GM18909 (cell line): Measurements from ENCODE around the gene EIF4A2.

ENCODE experiments used
- ATAC-seq: cut with Tn5 transposase; IDR thresholded peaks from one replicate; pipeline ENCODE4 v1.9.1; 2021; ENCODE audit warnings: mild to moderate bottlenecking; ENCODE audit not compliant: unreplicated experiment, poor library complexity

EIF4A2 gene

GRCh38 chr3:186783058-186783730 is at the start of gene EIF4A2:
Gene EIF4A2, plus strand, starts transcription at chr3:186783577. Its CDS starts 34 bp downstream, at chr3:186783611.
- ATAC-seq = peak; percentile 64

GRCh38 chr3:186742618-186743380 is 40.6 kb upstream of the EIF4A2 start:
- ATAC-seq = no peak

GRCh38 chr3:186743666-186744065 is 39.7 kb upstream of the EIF4A2 start:
- ATAC-seq = no peak

- no peak for ATAC-seq
These were observed 37.4 kb upstream of the EIF4A2 start for GRCh38 chr3:186746008-186746407.

GRCh38 chr3:186750316-186750715 is 33.1 kb upstream of the EIF4A2 start:
- no peak for ATAC-seq

- ATAC-seq = no peak
These were observed 31.9 kb upstream of the EIF4A2 start for GRCh38 chr3:186751480-186751879.

GRCh38 chr3:186754006-186754405 is 29.4 kb upstream of the EIF4A2 start:
- ATAC-seq = no peak

- ATAC-seq = no peak
These were observed 28.5 kb upstream of the EIF4A2 start for GRCh38 chr3:186754871-186755270.

GRCh38 chr3:186757214-186757613 is 26.2 kb upstream of the EIF4A2 start:
- ATAC-seq = no peak

- ATAC-seq = no peak
These were observed 25.6 kb upstream of the EIF4A2 start for GRCh38 chr3:186757686-186758220.

GRCh38 chr3:186759231-186759930 is 24.0 kb upstream of the EIF4A2 start:
- ATAC-seq = no peak

GRCh38 chr3:186760141-186760833 is 23.1 kb upstream of the EIF4A2 start:
- no peak for ATAC-seq

- no peak for ATAC-seq
These were observed 22.4 kb upstream of the EIF4A2 start for GRCh38 chr3:186760897-186761447.

- ATAC-seq = peak; percentile 33
These were observed 11.1 kb upstream of the EIF4A2 start for GRCh38 chr3:186772281-186772694.

GRCh38 chr3:186772701-186773417 is 10.5 kb upstream of the EIF4A2 start:
- ATAC-seq = peak; percentile 93

- no peak for ATAC-seq
These were observed 7.4 kb upstream of the EIF4A2 start for GRCh38 chr3:186775999-186776398.

- no peak for ATAC-seq
These were observed 4.2 kb upstream of the EIF4A2 start for GRCh38 chr3:186779204-186779603.

- ATAC-seq = peak; percentile 26
These were observed 777 bp upstream of the EIF4A2 start for GRCh38 chr3:186782542-186783057.
